ENCODE data around the gene CGNL1.

Gene CGNL1

GRCh38 chr15:57477736-57478522 lies 101.6 kb downstream of the CGNL1 start:
- ATAC-seq (ENCODE audit: insufficient read depth, low read depth) (peak; percentile 49; the same call in 1 of the 3 replicates), DNase-seq (no peak)
- H3K4me1 ChIP-seq (ENCODE audit: insufficient read depth, low read length), result no peaks in the 10 kb centered on the region
- H3K27ac ChIP-seq (ENCODE audit: low read length), result no peak overlapping the region
- no peak overlapping the region for H3K4me2 ChIP-seq (ENCODE audit: insufficient read depth, low read length)
- no peak overlapping the region for H3K9ac ChIP-seq (ENCODE audit: low read depth, low read length)
- no peaks in the 10 kb centered on the region for H3K36me3 ChIP-seq (ENCODE audit: insufficient read depth, low read length)
- no peaks in the 10 kb centered on the region for H3K9me3 ChIP-seq (ENCODE audit: insufficient read depth, low read length, severe bottlenecking)
- H4K20me1 ChIP-seq (ENCODE audit: insufficient read depth, low read length), result no peaks in the 10 kb centered on the region; the same call in 1 of the 2 replicates
- no peaks in the 10 kb centered on the region for H3K79me2 ChIP-seq (ENCODE audit: insufficient read depth, low read length)
- no peak overlapping the region for H2AFZ ChIP-seq (ENCODE audit: low read depth, low read length)
- TF ChIP-seq CTCF (IDR thresholded peaks at IDR 0.05; ENCODE audit: borderline replicate concordance, extremely low read depth, low read length, poor library complexity, severe bottlenecking), result no peak
- TF ChIP-seq EZH2 (IDR thresholded peaks at IDR 0.05; ENCODE audit: borderline replicate concordance, low read depth, low read length, severe bottlenecking), result no peak
- H3K4me3 ChIP-seq (ENCODE audit: low read depth in 1 of 2, low read length in 2 of 2), result no peak overlapping the region
- peaks cover 23% of the 10 kb centered on the region for H3K27me3 ChIP-seq (ENCODE audit: insufficient read depth, low read length, poor library complexity)

GRCh38 chr15:57479005-57479404 lies 102.7 kb downstream of the CGNL1 start:
- ATAC-seq (ENCODE audit: insufficient read depth, low read depth) (no peak), DNase-seq (no peak)
- Histone ChIP-seq H3K79me2 (ENCODE audit: insufficient read depth, low read length) (no peaks in the 10 kb centered on the region), H2AFZ (ENCODE audit: low read depth, low read length) (no peak overlapping the region), H3K4me1 (ENCODE audit: insufficient read depth, low read length) (no peaks in the 10 kb centered on the region), H3K9ac (ENCODE audit: low read depth, low read length) (no peak overlapping the region), H3K27me3 (ENCODE audit: insufficient read depth, low read length, poor library complexity) (peaks cover 23% of the 10 kb centered on the region), H4K20me1 (ENCODE audit: insufficient read depth, low read length) (no peaks in the 10 kb centered on the region; the same call in 1 of the 2 replicates), H3K27ac (ENCODE audit: low read length) (no peak overlapping the region), H3K9me3 (ENCODE audit: insufficient read depth, low read length, severe bottlenecking) (no peaks in the 10 kb centered on the region), H3K4me2 (ENCODE audit: insufficient read depth, low read length) (no peak overlapping the region), H3K36me3 (ENCODE audit: insufficient read depth, low read length) (no peaks in the 10 kb centered on the region), H3K4me3 (ENCODE audit: low read depth in 1 of 2, low read length in 2 of 2) (no peak overlapping the region)
- TF ChIP-seq CTCF (IDR thresholded peaks at IDR 0.05; ENCODE audit: borderline replicate concordance, extremely low read depth, low read length, poor library complexity, severe bottlenecking) (no peak), EZH2 (IDR thresholded peaks at IDR 0.05; ENCODE audit: borderline replicate concordance, low read depth, low read length, severe bottlenecking) (no peak)

- no peak for ATAC-seq (ENCODE audit: insufficient read depth, low read depth)
- no peak overlapping the region for H3K4me3 ChIP-seq (ENCODE audit: low read depth in 1 of 2, low read length in 2 of 2)
- TF ChIP-seq CTCF (IDR thresholded peaks at IDR 0.05; ENCODE audit: borderline replicate concordance, extremely low read depth, low read length, poor library complexity, severe bottlenecking), result no peak
- TF ChIP-seq EZH2 (IDR thresholded peaks at IDR 0.05; ENCODE audit: borderline replicate concordance, low read depth, low read length, severe bottlenecking), result no peak
- H3K4me1 ChIP-seq (ENCODE audit: insufficient read depth, low read length), result no peaks in the 10 kb centered on the region
- no peaks in the 10 kb centered on the region for H4K20me1 ChIP-seq (ENCODE audit: insufficient read depth, low read length)
- DNase-seq, result no peak
- H3K9me3 ChIP-seq (ENCODE audit: insufficient read depth, low read length, severe bottlenecking), result no peaks in the 10 kb centered on the region
- no peaks in the 10 kb centered on the region for H3K79me2 ChIP-seq (ENCODE audit: insufficient read depth, low read length)
- H3K36me3 ChIP-seq (ENCODE audit: insufficient read depth, low read length), result no peaks in the 10 kb centered on the region
- H3K9ac ChIP-seq (ENCODE audit: low read depth, low read length), result no peak overlapping the region
- peaks cover 7% of the 10 kb centered on the region for H3K27me3 ChIP-seq (ENCODE audit: insufficient read depth, low read length, poor library complexity)
- H2AFZ ChIP-seq (ENCODE audit: low read depth, low read length), result no peak overlapping the region
- no peak overlapping the region for H3K27ac ChIP-seq (ENCODE audit: low read length)
- no peak overlapping the region for H3K4me2 ChIP-seq (ENCODE audit: insufficient read depth, low read length)
These were observed 104.9 kb downstream of the CGNL1 start for GRCh38 chr15:57481038-57481705.

Measured in DND-41 (cell line).